GM19455 (cell line): Measurements from ENCODE around the gene OR6C2.
A peak's percentile ranks its signal among the peaks of the same experiment; 100 is the strongest.
"Not testable (repeated sequence)": the region's sequence is repeated elsewhere in the genome, so short reads cannot be mapped to it uniquely, and the experiment has no call there.

ENCODE experiments used
- ATAC-seq: cut with Tn5 transposase; IDR thresholded peaks from one replicate; pipeline ENCODE4 v1.9.1; 2021; ENCODE audit not compliant: unreplicated experiment

Gene OR6C2

DNA sequence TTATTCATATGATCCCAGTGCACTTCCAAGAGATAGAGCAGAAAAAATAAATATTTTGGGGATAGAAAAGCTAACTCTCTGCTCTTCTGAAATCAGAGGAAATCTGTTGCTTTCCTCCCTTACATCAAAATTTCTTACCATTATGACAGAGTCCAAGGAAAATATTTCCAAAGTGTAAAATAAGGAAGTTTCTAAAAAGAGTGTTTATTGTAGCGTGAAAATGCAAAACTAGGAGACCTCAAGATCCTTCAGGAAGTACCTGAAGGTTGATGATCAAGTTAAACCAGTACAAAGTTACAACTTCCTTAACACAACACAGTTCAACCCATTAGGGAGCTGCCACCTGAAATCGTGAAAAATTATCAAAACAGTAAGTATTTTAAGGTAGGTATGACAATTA is at the start of gene OR6C2:
Gene OR6C2, plus strand, starts transcription at position 301 of the 400 bp plus-strand sequence. CDS start 8,138 bp downstream, outside the sequence.
- ATAC-seq: no peak

DNA sequence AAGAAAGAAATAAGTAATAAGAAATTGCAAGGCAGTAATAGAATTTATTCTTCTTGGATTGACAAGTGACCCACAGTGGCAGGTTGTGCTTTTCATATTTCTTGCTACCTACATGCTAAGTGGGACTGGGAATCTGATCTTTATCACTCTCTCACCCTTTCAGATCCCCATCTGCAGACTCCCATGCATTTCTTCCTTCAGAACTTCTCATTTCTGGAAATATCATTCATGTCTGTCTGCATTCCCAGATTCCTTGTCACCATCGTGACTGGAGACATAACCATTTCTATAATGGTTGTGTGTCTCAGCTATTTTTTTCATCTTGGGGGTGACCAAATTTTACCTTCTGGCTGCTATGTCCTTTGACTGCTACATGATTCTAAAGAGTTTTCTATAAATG is 47.5 kb upstream of the OR6C2 start:
- ATAC-seq: no peak

DNA sequence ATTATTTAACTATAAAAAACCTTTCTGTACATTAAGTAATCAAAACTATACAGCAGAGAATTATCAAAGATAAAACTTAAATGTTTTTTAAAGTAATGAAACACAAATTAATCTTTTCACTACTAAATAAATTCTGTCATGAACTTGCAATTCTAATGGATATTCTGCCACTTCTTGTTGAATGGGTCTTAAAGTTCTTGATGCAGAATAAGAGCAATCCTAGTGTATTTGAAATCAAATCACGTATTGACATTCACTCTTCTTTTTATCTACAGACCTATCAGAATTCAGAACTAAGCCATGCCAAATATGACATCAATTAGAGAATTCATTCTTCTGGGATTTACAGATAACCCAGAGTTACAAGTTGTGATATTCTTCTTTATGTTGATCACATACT is 43.6 kb upstream of the OR6C2 start, which contains the start of gene OR6C65:
Gene OR6C65, plus strand, starts transcription at position 301 of the 400 bp plus-strand sequence. Its CDS starts 0 bp downstream, at position 301.
- no peak for ATAC-seq

DNA sequence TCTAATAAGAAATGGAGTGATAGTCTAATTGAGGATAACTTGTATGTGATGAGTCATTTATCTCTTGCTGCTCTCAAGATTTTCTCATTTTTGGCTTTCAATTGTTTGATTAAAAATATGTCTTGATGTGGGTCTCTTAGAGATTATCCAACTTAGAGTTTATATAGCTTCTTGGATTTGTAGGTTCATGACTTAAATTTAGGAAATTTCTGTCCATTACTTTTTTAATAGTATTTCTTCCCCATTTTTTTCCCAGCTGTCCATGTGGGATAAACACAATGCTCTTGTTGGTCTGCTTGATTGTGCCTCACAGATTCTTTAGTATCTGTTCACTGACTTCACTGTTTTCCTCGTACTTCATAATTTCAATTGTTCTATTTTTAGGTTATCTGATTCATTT is 36.0 kb upstream of the OR6C2 start:
- no peak for ATAC-seq

DNA sequence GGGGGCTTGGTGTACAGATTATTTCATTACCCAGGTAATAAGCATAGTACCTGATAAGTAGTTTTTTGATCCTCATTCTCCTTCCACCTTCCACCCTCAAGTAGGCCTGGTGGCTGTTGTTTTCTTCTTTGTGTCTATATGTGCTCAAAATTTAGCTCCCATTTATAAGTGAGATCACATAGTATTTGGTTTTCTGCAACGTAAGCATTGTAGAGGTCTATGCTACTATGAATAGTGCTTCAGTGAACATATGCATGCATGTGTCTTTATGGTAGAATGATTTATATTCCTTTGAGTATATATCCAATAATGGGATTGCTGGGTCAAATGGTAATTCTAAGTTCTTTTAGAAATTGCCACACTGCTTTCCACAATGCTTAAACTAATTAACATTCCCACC is 34.7 kb upstream of the OR6C2 start:
- not testable (repeated sequence) for ATAC-seq

DNA sequence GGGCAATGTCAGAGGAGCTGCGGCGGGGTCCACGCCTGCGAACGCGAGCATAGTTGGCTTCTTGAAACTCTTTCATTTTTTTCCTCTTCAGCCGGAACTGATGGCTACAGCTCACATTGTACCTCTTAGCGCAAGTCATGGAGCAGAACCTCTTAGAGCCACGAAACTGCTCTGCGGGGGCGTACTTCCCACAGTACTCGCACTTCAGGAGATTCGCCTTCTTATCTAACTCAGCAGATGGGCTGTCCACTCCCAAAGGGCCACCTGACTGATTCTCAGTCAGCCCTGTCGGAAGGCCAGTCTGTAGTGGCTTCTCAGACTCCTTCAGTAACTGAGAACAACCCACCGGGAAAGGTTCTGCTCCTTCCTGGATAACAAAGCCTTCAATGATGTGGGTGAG is 31.7 kb upstream of the OR6C2 start:
- ATAC-seq: not testable (repeated sequence)

DNA sequence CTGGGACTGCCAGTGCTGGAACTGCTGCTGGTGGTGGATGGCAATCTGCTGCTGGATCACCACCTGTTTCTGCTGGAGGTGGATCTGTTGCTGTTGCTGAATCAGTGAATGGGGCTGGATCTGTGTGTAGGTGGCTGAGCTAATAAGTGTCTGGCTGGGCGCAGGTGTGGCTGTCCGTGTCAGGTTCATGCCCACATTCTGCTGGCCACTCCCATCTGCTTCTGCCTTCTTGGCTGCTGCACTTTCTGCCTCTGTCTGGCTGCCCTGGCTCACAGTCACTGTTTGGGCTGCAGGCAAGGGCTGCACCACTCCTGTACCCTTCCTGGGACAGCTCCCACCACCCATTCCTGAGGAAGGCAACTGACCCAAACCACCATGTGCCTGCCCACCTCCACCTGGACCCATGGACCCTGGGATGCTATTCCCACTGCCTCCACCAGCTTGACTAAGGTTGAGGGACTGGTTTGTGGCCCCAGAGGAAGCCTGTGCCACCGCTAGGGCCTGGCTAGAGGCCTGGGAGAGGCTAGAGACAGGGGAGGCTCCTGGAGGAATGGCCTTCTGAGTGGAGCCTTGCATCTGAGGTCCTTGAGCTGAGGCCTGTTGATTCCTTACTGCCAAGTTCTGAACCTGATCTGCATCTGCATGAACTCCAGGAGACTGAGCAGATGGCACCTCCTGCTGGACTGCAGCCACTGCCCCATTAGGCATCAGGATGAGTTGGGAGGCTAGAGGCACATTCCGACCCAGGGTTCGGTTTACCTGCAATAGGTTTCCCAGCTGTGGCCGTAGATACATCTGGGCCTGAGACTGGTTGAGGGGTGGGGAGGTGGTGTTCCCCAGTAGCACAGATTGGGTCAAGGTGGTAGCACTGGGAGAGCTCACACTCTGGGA is 30.1 kb upstream of the OR6C2 start:
- not testable (repeated sequence) for ATAC-seq

DNA sequence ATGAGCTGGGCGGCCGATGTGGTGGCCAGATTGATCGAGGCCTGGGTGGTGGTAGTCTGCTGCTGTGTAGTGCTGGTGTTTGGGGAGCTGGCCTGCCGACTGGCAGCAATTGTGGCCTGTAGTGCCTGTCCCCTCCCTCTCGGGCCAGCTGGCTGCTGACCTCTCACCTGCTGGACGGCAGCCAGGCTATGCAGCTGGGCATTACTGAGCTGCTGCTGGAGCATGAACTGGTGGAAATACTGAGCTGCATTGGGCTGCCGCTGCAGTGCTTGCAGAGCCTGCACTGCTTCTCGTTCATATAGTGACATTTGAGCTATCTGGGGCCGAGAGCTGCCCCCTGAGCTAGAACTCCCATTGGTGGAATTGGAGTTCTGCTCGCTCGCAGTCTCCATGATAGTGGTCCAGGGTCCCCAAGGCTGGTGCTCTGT is 29.5 kb upstream of the OR6C2 start:
- not testable (repeated sequence) for ATAC-seq

DNA sequence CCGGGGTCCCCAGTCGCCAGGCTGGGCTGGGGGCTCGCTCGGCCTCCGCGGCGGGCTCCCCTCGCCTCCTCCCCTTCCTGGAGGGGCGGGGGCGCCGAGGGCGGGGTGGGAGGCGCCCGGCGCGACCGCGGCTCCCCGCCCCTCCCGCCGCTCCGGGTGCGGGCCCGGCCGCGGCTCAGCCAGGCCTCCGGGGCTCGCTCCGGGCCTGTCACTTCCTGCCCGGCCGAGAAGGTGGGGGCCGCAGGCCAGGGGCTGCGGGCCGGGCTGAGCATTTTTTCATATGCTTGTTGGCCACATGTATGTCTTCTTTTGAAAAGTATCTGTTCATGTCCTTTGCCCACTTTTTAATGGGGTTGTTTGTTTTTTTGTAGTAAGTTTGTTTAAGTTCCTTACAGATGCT is 29.0 kb upstream of the OR6C2 start:
- ATAC-seq: peak; percentile 50

DNA sequence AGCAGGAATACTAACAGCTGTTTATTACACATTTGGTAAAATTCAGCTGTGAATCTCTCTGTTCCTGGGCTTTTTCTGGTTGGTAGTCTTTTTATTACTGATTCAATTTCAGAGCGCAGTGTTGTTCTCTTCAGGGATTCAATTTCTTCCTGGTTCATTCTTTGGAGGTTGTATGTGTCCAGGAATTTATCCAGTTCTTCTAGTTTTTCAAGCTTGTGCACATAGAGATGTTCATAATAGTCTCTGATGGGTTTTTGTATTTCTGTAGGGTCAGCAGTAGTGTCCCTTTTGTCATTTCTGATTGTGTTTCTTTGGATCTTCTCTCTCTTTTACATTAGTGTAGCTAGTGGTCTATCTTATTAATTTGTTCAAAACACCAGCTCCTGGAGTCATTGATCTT is 26.9 kb upstream of the OR6C2 start:
- no peak for ATAC-seq

DNA sequence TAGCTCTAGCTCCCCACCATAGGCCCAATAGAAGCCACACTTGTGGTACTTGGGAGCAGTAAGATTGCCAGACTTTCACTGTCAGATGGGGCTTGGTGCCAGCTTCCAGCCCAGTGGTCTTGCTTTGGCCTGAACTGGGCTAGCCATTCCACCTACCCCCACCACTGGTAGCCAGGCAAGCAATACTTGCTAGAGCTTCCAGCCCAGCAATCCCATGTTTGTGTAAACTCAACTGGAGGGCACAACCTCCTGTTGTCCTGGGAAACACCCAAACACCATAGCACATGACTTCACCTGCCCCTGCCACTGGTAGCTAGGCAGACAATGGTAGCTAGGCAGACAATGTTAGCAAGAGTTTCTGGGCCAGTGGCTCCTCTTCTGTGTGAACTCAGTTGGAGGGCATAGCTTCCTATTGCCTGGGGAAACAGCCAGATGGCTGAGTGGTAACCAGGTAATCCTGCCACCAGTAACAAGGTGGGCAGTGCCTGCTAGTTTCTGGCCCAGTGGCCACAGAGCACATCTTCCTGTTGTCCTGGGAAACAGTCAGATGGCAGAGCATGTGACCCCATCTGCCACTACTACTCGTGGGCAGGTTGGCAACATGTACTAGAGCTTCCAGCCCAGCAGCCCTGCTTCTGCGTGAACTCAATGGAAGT is 23.4 kb upstream of the OR6C2 start:
- no peak for ATAC-seq

DNA sequence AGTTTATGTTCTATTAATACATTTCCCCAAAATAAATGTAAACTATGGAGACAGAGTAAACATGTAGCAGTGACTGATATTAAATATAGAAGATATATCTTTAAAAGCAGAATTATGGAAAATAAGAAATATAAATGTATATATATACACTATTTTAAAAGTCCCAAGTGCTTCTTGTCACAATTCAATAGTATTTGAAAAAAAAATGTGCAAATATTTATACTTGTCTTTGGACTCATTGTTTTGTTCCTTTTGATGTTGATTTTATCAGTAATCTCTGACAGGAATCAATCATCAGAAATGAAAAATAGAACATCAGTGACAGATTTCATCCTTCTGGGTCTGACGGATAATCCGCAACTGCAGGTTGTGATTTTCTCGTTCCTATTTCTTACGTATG is 17.9 kb upstream of the OR6C2 start, which contains the start of gene OR6C76:
Gene OR6C76, plus strand, starts transcription at position 301 of the 400 bp plus-strand sequence. Its CDS starts 0 bp downstream, at position 301.
- no peak for ATAC-seq

DNA sequence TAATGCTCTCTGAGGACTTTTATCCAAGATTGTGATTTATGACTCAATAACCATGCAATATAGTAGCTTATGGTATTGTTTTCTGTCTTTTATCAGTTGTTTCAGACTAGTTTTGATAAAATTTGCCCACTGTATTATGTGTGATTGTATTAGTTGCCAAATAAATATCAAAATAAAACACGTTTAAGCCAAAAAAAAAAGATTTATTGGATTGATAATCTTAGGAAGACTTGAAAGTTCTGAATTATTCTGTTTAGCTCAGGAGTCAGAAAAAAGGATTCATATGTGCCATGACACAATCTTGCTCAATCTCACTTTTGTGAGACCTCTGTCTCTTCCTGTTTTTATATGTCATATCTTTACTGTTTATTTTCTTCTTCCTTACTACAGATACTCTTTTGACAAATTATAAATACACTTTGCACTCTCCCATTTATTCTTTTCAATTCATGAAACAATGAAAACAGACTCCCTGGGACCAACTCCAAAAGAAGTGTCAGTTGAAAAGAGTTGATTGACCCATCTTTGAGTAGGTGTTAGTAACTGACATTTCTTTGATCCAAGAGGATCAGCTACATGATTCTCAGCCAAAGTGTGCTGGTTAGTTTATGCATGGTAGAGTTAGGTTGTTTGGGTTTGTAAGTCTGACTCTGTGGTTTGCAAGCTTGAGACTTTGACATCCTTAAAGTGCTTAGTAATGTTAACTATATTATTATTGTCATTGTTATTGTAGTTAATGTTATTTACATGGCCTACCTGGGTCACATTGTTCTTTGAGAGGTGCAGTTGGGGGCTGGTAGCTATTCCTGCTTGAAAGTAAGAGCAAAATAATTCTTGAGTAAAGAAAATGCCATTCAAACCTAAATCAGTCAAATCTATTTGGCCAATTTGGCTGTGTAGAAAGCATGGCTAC is 15.3 kb upstream of the OR6C2 start:
- ATAC-seq: no peak

DNA sequence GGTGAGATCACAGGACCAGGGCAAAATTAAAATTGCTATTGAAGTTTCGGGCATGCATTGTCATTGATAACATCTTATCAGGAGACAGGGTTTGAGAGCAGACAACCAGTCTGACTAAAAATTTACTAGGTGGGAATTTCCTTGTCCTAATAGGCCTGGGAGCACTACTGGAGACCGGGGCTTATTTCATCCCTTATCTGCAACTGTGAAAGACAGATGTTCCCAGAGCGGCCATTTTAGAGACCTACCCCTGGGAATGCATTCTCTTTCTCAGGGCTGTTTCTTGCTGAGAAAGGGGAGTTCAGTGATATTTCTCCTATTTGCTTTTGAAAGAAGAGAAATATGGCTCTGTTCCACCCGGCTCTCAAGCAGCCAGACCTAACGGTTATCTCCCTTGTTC is 2.6 kb upstream of the OR6C2 start:
- not testable (repeated sequence) for ATAC-seq

DNA sequence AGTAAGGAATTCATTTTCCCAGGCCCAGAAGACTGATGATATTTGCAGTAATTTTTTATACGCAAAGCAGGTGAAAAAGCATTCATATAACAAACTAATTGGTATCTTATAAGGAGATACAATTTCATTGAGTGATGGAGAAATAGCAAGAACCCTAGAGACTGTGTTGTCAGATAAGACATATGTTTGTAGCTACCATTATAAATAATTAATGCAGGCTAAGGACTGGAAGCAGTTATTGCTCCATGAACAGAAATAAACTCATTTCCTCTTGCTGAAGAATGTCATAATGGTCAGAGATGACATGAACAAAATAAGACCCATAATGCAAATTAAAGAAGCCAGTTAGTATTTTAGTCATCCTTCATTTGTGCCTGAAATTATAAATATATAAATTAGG is 1.5 kb downstream of the OR6C2 start:
- no peak for ATAC-seq

DNA sequence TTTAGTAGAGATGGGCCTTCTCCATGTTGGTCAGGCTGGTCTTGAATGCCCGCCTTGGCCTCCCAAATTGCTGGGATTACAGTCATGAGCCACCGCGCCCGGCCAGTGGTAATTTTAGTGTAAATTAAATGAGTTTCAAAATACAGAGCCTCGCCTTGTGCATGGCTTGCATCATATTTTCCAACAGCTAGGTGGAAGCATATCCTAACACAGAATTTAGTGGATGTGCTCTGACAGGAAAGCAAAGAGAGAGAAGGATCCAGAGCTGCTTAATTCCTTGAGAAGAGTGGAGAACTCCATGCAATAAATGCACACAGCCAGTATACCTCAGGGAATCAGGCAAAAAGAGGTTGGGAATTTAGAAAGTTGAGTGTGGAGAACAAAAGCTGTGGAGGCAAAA is 2.5 kb downstream of the OR6C2 start:
- ATAC-seq: no peak

DNA sequence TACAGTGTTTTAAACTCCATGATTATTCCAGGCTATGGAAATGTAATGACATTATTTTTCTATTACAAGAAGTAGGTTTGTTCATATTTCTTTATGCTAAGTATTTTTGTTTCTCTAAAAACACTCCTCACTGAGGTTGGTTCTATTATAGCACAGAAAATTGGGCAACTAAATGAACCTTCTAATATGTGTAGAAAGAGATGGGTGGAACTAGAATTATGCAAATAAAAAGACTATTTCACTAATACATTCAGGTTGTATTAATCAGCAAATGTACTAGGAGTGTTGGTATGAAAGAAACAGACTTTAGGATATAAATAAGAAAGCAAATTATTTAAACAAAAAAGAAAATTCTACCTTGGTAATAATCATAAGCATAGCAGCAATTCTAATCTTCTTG is 4.9 kb downstream of the OR6C2 start:
- ATAC-seq: no peak

DNA sequence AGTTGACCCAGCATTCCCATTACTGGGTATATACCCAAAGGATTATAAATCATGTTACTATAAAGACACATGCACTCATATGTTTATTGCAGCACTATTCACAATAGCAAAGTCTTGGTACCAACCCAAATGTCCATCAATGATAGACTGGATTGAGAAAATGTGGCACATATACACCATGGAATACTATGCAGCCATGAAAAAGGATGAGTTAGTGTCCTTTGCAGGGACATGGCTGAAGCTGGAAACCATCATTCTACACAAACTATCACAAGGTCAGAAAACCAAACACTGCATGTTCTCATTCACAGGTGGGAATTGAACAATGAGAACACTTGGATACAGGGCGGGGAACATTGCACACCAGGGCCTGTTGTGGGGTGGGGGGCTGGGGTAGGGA is 21.1 kb downstream of the OR6C2 start:
- not testable (repeated sequence) for ATAC-seq

DNA sequence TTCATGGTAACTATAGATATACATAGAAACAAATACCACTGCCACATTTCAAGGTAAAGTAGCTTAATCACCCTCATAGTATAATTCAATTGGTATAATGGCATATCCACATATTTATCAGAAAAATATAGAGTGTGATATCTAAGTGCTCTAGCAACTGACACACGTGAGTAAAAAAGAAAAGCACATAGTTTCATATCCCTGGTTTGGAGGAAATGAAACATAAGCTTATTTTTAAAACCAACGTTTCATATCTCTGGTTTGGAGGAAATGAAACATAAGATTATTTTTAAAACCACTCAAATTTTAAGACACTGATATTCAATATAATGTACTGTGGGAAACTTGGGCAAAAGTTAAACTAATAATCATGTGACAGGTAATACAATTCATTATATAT is 24.0 kb downstream of the OR6C2 start:
- ATAC-seq: no peak

DNA sequence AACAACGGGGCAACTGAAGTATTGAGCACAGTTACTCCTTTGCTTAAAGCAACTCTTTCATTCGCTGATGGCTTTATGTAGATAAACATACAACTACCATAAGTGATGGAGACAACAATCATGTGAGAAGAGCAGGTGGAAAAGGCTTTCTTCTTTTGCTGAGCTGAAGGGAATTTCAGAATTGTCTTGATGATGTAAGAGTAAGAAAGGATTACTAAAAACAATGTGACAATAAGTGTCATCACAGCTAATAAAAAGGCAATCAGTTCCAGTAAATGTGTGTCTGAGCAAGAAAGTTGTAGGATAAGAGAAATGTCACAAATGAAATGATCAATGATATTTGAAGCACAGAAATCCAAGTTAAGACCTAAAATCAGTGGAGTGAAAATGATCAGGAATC is 25.4 kb downstream of the OR6C2 start:
- no peak for ATAC-seq
